Peyer's patch (tissue), 4 donors: ENCODE data around the gene OR52R1. TPM values are rescaled to one million over a fixed set of nuclear protein-coding genes. Genes with fewer than 3 reads are reported as not detected.

ENCODE experiments used
- DNase-seq, 3 donors: peaks; one replicate each; pipeline ENCODE4 v3.0.0-alpha.2; 2017 to 2019
- H3K27ac ChIP-seq, 4 donors: fragments of 200-600 bp; sonication (generic); one replicate each; pipeline ENCODE4 v1.5.1; 2016 to 2019
- H3K27me3 ChIP-seq, 2 donors: fragments of 200-600 bp; sonication (generic); one replicate each; pipeline ENCODE4 v1.5.1; 2019
- H3K36me3 ChIP-seq, 3 donors: fragments of 200-600 bp; sonication (generic); one replicate each; pipeline ENCODE4 v1.5.1; 2016 to 2019
- H3K4me1 ChIP-seq, 4 donors: fragments of 200-600 bp; sonication (generic); one replicate each; pipeline ENCODE4 v1.5.1; 2016 to 2019
- H3K4me3 ChIP-seq, 4 donors: fragments of 200-600 bp; sonication (generic); 1 replicate in 3 of 4; 2 replicates in 1 of 4; pipeline ENCODE4 v1.5.1; 2016 to 2019; ENCODE audit warnings: mild to moderate bottlenecking in 1 of 4
- H3K9me3 ChIP-seq, 4 donors: fragments of 200-600 bp; sonication (generic); one replicate each; pipeline ENCODE4 v1.5.1; 2016 to 2019; ENCODE audit warnings: mild to moderate bottlenecking in 1 of 4
- CTCF ChIP-seq, 6 experiments: fragments of 450-650 bp in 4 of 6; fragments of 200-600 bp in 2 of 6; sonication (generic) in 1 of 6; IDR thresholded peaks; one replicate each; pipeline ENCODE4 v1.5.1; 2017 to 2019; ENCODE audit warnings: antibody characterized with exemption in 6 of 6, mild to moderate bottlenecking in 3 of 6, moderate library complexity in 1 of 6
- POLR2A ChIP-seq, 2 donors: fragments of 450-650 bp; IDR thresholded peaks; one replicate each; pipeline ENCODE4 v1.5.1; 2017; ENCODE audit warnings: antibody characterized with exemption in 2 of 2, mild to moderate bottlenecking in 2 of 2, moderate library complexity in 2 of 2
- total RNA-seq, 4 donors: library from RNA; depleted of rRNA; stranded (reverse); fragments of >200 nt; gene quantifications; one replicate each; pipeline ENCODE4 v1.1.0, GENCODE V29; 2016

The OR52R1 gene
- not detected for total RNA-seq

DNA sequence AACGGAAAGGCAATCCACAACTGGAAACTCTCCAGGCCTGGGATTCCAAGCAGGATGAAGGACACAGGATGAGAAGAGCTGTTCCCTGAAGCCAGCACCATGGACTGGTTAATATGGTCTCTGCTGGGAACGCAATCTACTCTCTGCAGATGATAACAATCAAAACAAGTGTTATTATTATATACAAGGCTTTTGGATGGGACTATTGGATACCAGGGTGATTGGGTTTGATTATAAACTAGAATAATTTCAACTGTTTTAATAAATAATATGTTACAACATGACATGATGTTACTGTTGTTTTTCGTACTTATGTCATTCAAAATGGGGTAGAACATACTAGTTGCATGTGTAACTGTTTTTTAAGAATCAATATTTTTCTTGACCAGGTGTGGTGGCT is at the start of gene OR52R1:
Gene OR52R1 (minus strand): TSS at position 101 of the 400 bp plus-strand sequence. CDS start 0 bp downstream, at position 101.
- no peak for DNase-seq
- no peak within 1 kb of the TSS for H3K27ac ChIP-seq
- no peaks in the 10 kb centered on the region for H3K9me3 ChIP-seq
- TF ChIP-seq POLR2A (IDR thresholded peaks at IDR 0.05) (no peak), CTCF (IDR thresholded peaks at IDR 0.05) (no peak)
- H3K4me3 ChIP-seq, result no peak within 1 kb of the TSS
- no peaks in the 10 kb centered on the region for H3K27me3 ChIP-seq
- no peaks in the 10 kb centered on the region for H3K4me1 ChIP-seq
- no peaks in the 10 kb centered on the region for H3K36me3 ChIP-seq

DNA sequence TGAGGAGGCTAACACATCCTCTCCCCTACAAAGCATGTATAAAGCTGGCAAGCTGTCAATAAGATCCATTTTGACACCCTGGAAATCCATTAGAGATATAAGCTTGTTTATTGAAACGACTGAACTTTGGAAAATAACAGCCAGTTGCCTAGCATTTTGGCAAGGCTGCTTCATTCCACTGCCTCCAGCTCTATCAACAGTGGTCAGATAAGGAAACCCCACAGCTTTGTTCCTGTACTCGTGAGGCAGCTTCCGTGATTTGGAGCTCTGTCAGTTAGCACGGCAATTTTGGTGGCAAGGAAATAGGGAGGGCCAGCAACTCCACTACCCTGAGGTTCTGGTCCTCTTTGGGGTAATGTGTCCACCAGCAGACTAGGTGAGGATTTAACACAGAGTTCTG is 46.9 kb upstream of the OR52R1 start:
- no peak for DNase-seq

GRCh38 chr11:4848908-4849532 is 44.8 kb upstream of the OR52R1 start, which contains the start of gene OR51S1:
Gene OR51S1 (minus strand): TSS chr11:4849208. CDS start chr11:4849208, 0 bp downstream.
- DNase-seq, result no peak

More for the DNA sequence above, 46.9 kb upstream of the OR52R1 start:
- TF ChIP-seq POLR2A (IDR thresholded peaks at IDR 0.05), result no peak
- TF ChIP-seq CTCF (IDR thresholded peaks at IDR 0.05), result no peak
- H3K27ac ChIP-seq, result no peak overlapping the region
- no peaks in the 10 kb centered on the region for H3K36me3 ChIP-seq
- no peaks in the 10 kb centered on the region for H3K27me3 ChIP-seq
- no peak overlapping the region for H3K4me3 ChIP-seq
- no peaks in the 10 kb centered on the region for H3K4me1 ChIP-seq
- H3K9me3 ChIP-seq, result no peaks in the 10 kb centered on the region

DNA sequence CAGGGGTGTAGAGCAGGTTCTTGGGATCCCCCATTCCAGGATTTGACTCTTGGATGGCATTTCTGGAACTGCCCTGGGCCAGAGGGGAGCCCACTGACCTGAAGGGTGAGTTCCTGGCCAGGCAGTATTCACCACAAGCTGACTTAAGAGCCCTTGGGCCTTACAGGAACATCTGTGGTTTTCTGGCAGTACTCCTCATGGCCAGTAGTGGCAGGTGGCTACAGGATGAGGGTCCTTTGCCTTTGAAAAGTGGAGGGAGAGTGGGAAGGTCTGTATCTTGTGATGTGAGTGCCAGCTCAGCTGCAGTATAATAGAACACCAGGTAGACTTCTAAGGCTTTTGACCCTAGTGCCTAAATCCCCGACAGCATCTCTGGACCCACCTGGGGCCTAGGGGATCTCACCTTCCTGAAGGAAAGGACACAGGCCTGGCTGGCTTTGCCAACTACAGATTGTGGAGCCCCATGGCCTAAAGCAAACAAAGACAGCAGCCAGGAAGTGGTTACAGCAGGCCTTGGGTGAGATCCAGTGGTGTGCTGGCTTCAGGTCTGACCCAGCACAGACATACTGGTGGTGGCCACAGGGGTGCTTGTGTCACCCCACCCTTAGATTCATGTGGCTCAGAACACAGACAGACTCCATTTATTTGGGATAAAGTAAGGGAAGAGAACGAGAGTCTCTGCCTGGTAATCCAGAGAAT is 35.8 kb upstream of the OR52R1 start:
- TF ChIP-seq POLR2A (IDR thresholded peaks at IDR 0.05) (no peak), CTCF (IDR thresholded peaks at IDR 0.05) (no peak)
- no peak overlapping the region for H3K27ac ChIP-seq
- H3K27me3 ChIP-seq, result no peaks in the 10 kb centered on the region
- no peaks in the 10 kb centered on the region for H3K36me3 ChIP-seq
- H3K4me3 ChIP-seq, result no peak overlapping the region
- H3K4me1 ChIP-seq, result no peaks in the 10 kb centered on the region
- no peaks in the 10 kb centered on the region for H3K9me3 ChIP-seq
- DNase-seq, result no peak

More at GRCh38 chr11:4848908-4849532, 44.8 kb upstream of the OR52R1 start, which contains the start of gene OR51S1:
- Histone ChIP-seq H3K4me1 (no peaks in the 10 kb centered on the region), H3K27me3 (no peaks in the 10 kb centered on the region), H3K4me3 (no peak within 1 kb of the TSS), H3K9me3 (no peaks in the 10 kb centered on the region), H3K36me3 (no peaks in the 10 kb centered on the region), H3K27ac (no peak within 1 kb of the TSS)
- TF ChIP-seq CTCF (IDR thresholded peaks at IDR 0.05) (no peak), POLR2A (IDR thresholded peaks at IDR 0.05) (no peak)

- TF ChIP-seq POLR2A (IDR thresholded peaks at IDR 0.05), result no peak
- no peak for TF ChIP-seq CTCF (IDR thresholded peaks at IDR 0.05)
- Histone ChIP-seq H3K27ac (no peak overlapping the region), H3K9me3 (no peaks in the 10 kb centered on the region), H3K27me3 (no peaks in the 10 kb centered on the region), H3K36me3 (no peaks in the 10 kb centered on the region), H3K4me3 (no peak overlapping the region), H3K4me1 (no peaks in the 10 kb centered on the region)
- DNase-seq, result no peak
Measured at GRCh38 chr11:4830909-4831308, 26.7 kb upstream of the OR52R1 start.
